HepG2 (cell line): ENCODE data around the gene ATG16L2. TPM values are rescaled to one million over a fixed set of nuclear protein-coding genes. Genes with fewer than 3 reads are reported as not detected.

ENCODE experiments used
- ATAC-seq: fragments of 200-7000 bp; cut with Tn5 transposase; 3 replicates; pipeline ENCODE4 v1.9.1; 2020; ENCODE audit warnings: mild to moderate bottlenecking, moderate library complexity
- Bru-seq: library from RNA; stranded (reverse); fragments of 400-500 nt; gene quantifications from one replicate; lab custom pipeline; 2021; lab: Mats Ljungman, UMichigan
- BruChase-seq, 2 experiments: library from RNA; stranded (reverse); fragments of 400-500 nt; gene quantifications; one replicate each; lab custom pipeline; 2021; lab: Mats Ljungman, UMichigan
- BruUV-seq: library from RNA; stranded (reverse); fragments of 400-500 nt; replicated peaks from 2 replicates; lab custom pipeline; 2021; lab: Mats Ljungman, UMichigan
- CTCF ChIA-PET: fragments of 300-600 bp; formaldehyde crosslinking; extraction: SDS; loops from one replicate; lab custom pipeline; 2021; ENCODE audit warnings: low total read pairs, inconsistent platforms, low intra/inter-chr PET ratio; lab: Yijun Ruan, JAX
- POLR2A ChIA-PET: fragments of 350-600 bp; sonication (Branson Sonifier 250); formaldehyde crosslinking; loops from one replicate; lab custom pipeline; 2020; ENCODE audit warnings: antibody characterized with exemption, inconsistent platforms; lab: Yijun Ruan, JAX
- DNase-seq: peaks from one replicate; pipeline ENCODE4 v3.0.0-alpha.2; 2015; ENCODE audit warnings: low spot score
- FAIRE-seq: peaks from 3 replicates; lab custom pipeline; 2011; peaks lifted over from hg19 to GRCh38; lab: Jason Lieb, UNC
- H2AFZ ChIP-seq: one replicate; pipeline ENCODE4 v1.6.1; 2011; ENCODE audit warnings: low read length, inconsistent platforms
- H3K27ac ChIP-seq: fragments of 300-600 bp; 3 replicates; pipeline ENCODE4 v1.8.0; 2011; ENCODE audit warnings: mixed run types, mild to moderate bottlenecking, mixed read lengths, low read length, inconsistent platforms; ENCODE audit not compliant: insufficient read depth; ENCODE audit errors: extremely low read length
- H3K27me3 ChIP-seq, 2 experiments: fragments of 200-600 bp in 1 of 2; 2 replicates in 1 of 2; 3 replicates in 1 of 2; pipeline versions ENCODE4 v1.6.0 to v1.8.0; 2011; ENCODE audit warnings: low read length in 2 of 2, mild to moderate bottlenecking in 2 of 2, moderate library complexity in 2 of 2, inconsistent platforms in 1 of 2; ENCODE audit not compliant: insufficient read depth in 2 of 2, control insufficient read depth in 1 of 2
- H3K36me3 ChIP-seq, 2 experiments: fragments of 200-600 bp in 1 of 2; replicated peaks in 1 of 2; 2 replicates in 1 of 2; 3 replicates in 1 of 2; pipeline versions ENCODE4 v1.5.1 to v1.8.0; 2011; ENCODE audit warnings: low read length in 2 of 2, inconsistent platforms in 1 of 2; ENCODE audit not compliant: insufficient read depth in 2 of 2, control insufficient read depth in 1 of 2
- H3K4me1 ChIP-seq: 2 replicates; pipeline ENCODE4 v1.5.1; 2012; ENCODE audit warnings: low read length, inconsistent platforms; ENCODE audit not compliant: insufficient read depth
- H3K4me2 ChIP-seq: 2 replicates; pipeline ENCODE4 v1.6.0; 2011; ENCODE audit warnings: low read depth, low read length, inconsistent platforms
- H3K4me3 ChIP-seq, 3 experiments: fragments of 200-600 bp in 1 of 3; sonication (generic), shearing (Covaris generic) in 1 of 3; replicated peaks in 1 of 3; 2 replicates each; pipeline ENCODE4 v1.5.1; 2011 to 2016; ENCODE audit warnings: low read length in 3 of 3, inconsistent platforms in 2 of 3, low read depth in 2 of 3, mild to moderate bottlenecking in 2 of 3, control low read depth in 1 of 3, mixed read lengths in 1 of 3; ENCODE audit not compliant: insufficient read depth in 1 of 3
- H3K79me2 ChIP-seq: one replicate; pipeline ENCODE4 v1.6.1; 2011; ENCODE audit warnings: low read length, inconsistent platforms; ENCODE audit not compliant: insufficient read depth
- H3K9ac ChIP-seq: 2 replicates; pipeline ENCODE4 v1.6.0; 2011; ENCODE audit warnings: mild to moderate bottlenecking, low read depth, low read length, inconsistent platforms; ENCODE audit not compliant: insufficient read depth
- H3K9me3 ChIP-seq: 2 replicates; pipeline ENCODE4 v1.5.1; 2012; ENCODE audit warnings: mild to moderate bottlenecking, low read length
- H4K20me1 ChIP-seq: 2 replicates; pipeline ENCODE4 v1.6.0; 2011; ENCODE audit warnings: inconsistent platforms, mild to moderate bottlenecking, low read length, moderate library complexity; ENCODE audit not compliant: insufficient read depth
- BATF2 ChIP-seq: sonication (generic); formaldehyde crosslinking; IDR thresholded peaks from 2 replicates; pipeline ENCODE4 v1.8.0; 2022; ENCODE audit warnings: mild to moderate bottlenecking, missing genetic modification reagents, moderate library complexity
- CERS6 ChIP-seq: sonication (generic); formaldehyde crosslinking; IDR thresholded peaks from 2 replicates; pipeline ENCODE4 v1.5.0; 2020; ENCODE audit warnings: missing genetic modification reagents
- ELF3 ChIP-seq: IDR thresholded peaks from 2 replicates; pipeline ENCODE4 v1.6.1; 2016; ENCODE audit warnings: missing genetic modification reagents, missing compliant biosample characterization
- GATAD1 ChIP-seq: IDR thresholded peaks from 2 replicates; pipeline ENCODE4 v1.6.1; 2016; ENCODE audit warnings: missing genetic modification reagents, missing compliant biosample characterization
- GATAD2A ChIP-seq: IDR thresholded peaks from 2 replicates; pipeline ENCODE4 v1.6.1; 2016
- KMT2A ChIP-seq: sonication (generic); formaldehyde crosslinking; IDR thresholded peaks from 2 replicates; pipeline ENCODE4 v1.4.0; 2020; ENCODE audit warnings: missing genetic modification reagents
- MIXL1 ChIP-seq: IDR thresholded peaks from 2 replicates; pipeline ENCODE4 v1.6.1; 2016
- NFIC ChIP-seq: IDR thresholded peaks from 2 replicates; pipeline ENCODE4 v1.6.1; 2012; ENCODE audit warnings: mild to moderate bottlenecking, low read length, inconsistent platforms
- NFRKB ChIP-seq: fragments of 450-650 bp; IDR thresholded peaks from 2 replicates; pipeline ENCODE4 v1.6.1; 2017
- POLR2A ChIP-seq, 2 experiments: IDR thresholded peaks; 2 replicates each; pipeline ENCODE4 v1.6.1; 2011; ENCODE audit warnings: low read depth in 2 of 2, low read length in 2 of 2, mild to moderate bottlenecking in 1 of 2, moderate library complexity in 1 of 2; ENCODE audit not compliant: insufficient read depth in 1 of 2
- RBM22 ChIP-seq: fragments of 200-400 bp; formaldehyde crosslinking; optimal IDR thresholded peaks from 2 replicates; pipeline ENCODE3; 2017; ENCODE audit warnings: mild to moderate bottlenecking, low read length, moderate library complexity
- SOX5 ChIP-seq: IDR thresholded peaks from 2 replicates; pipeline ENCODE4 v1.6.1; 2016; ENCODE audit warnings: borderline replicate concordance
- SSRP1 ChIP-seq: IDR thresholded peaks from 2 replicates; pipeline ENCODE4 v1.6.1; 2016; ENCODE audit warnings: control low read depth
- TAF1 ChIP-seq: sonication (generic); formaldehyde crosslinking; IDR thresholded peaks from 2 replicates; pipeline ENCODE4 v1.4.0; 2020; ENCODE audit warnings: missing genetic modification reagents
- U2AF2 ChIP-seq: fragments of 200-400 bp; formaldehyde crosslinking; IDR thresholded peaks from 2 replicates; pipeline ENCODE4 v1.6.1; 2017; ENCODE audit warnings: low read depth, mild to moderate bottlenecking, low read length
- ZNF232 ChIP-seq: sonication (generic); formaldehyde crosslinking; IDR thresholded peaks from 2 replicates; pipeline ENCODE4 v1.4.0; 2020; ENCODE audit warnings: missing genetic modification reagents, borderline replicate concordance
- ZNF263 ChIP-seq: sonication (generic); formaldehyde crosslinking; IDR thresholded peaks from 2 replicates; pipeline ENCODE4 v1.4.0; 2020; ENCODE audit warnings: missing genetic modification reagents
- ZNF292 ChIP-seq: sonication (generic); formaldehyde crosslinking; IDR thresholded peaks from 2 replicates; pipeline ENCODE4 v1.8.1; 2022; ENCODE audit warnings: mild to moderate bottlenecking, low read depth, missing genetic modification reagents, borderline replicate concordance
- ZNF709 ChIP-seq: sonication (generic); formaldehyde crosslinking; IDR thresholded peaks from 2 replicates; pipeline ENCODE4 v1.5.0; 2020; ENCODE audit warnings: mild to moderate bottlenecking, missing genetic modification reagents
- WGBS: methylation state at CpG from one replicate; pipeline ENCODE4 v1.1.6; 2017; ENCODE audit warnings: low lambda C conversion rate; 5-methylcytosine and 5-hydroxymethylcytosine counted together
- in situ Hi-C: cut with HindIII; loops from 2 replicates; pipeline ENCODE4 v1.10.0; 2017; ENCODE audit warnings: low pct_unique_long_range_greater_than_20kb; ENCODE audit not compliant: extremely low pct_ligation_motif_present
- intact Hi-C: fragments of 100-400 bp; cut with micrococcal nuclease; formaldehyde crosslinking; loops from one replicate; pipeline ENCODE4 v1.10.0; 2022; ENCODE audit not compliant: unreplicated experiment
- long read RNA-seq, 2 experiments: library from RNA in 1 of 2; library from polyadenylated mRNA in 1 of 2; stranded (forward) in 1 of 2; unstranded in 1 of 2; transcript quantifications; one replicate each; pipeline ENCODE4 v2.0.0, GENCODE V29; 2019 to 2022
- polyA minus RNA-seq, 3 experiments: library from RNA; depleted of rRNA, polyadenylated mRNA; stranded (reverse); fragments of >200 nt; gene quantifications; 2 replicates each; pipeline ENCODE4 v1.2.3, GENCODE V29; 2011; ENCODE audit warnings: low replicate concordance in 1 of 3
- polyA plus RNA-seq, 8 experiments: library from polyadenylated mRNA; depleted of rRNA in 3 of 8; stranded (reverse) in 7 of 8; unstranded in 1 of 8; fragments of >200 nt; fragmentation: Illumina TruSeq in 4 of 8; extraction: Trizol in 4 of 8; gene quantifications; 2 replicates each; pipeline versions ENCODE4 v1.2.1 to v1.2.3, GENCODE V29; 2011 to 2016; ENCODE audit warnings: low read depth in 4 of 8, missing spikeins in 1 of 8, mixed read lengths in 1 of 8; ENCODE audit not compliant: insufficient read depth in 1 of 8
- total RNA-seq, 5 experiments: library from RNA; depleted of rRNA; stranded (reverse); fragments of >200 nt; fragmentation: Illumina TruSeq; extraction: Trizol; gene quantifications; 2 replicates each; pipeline ENCODE4 v1.2.3, GENCODE V29; 2016; ENCODE audit warnings: low read depth in 1 of 5

Gene ATG16L2
- total RNA-seq (2016; rRNA removed; fragmentation: Illumina TruSeq; extraction: Trizol) (0.79 and 6.2 TPM in 2 replicates), polyA plus RNA-seq (2011; rRNA removed) (14.8 and 19.3 TPM in 2 replicates), polyA minus RNA-seq (2011; rRNA and poly(A)+ RNA removed; ENCODE audit: low replicate concordance) (9.4 and 19.0 TPM in 2 replicates), Bru-seq, nascent RNA (percentile 42 among the genes with signal in this experiment), BruChase-seq, experiment 1, labeled RNA remaining after a 6-hour chase (percentile 31 among the genes with signal in this experiment), BruChase-seq, experiment 2, labeled RNA remaining after a 2-hour chase (percentile 36 among the genes with signal in this experiment)
- total RNA-seq (2016; cell fraction: cytosol; rRNA removed; fragmentation: Illumina TruSeq; extraction: Trizol; ENCODE audit: low read depth), result 0.71 and 1.1 TPM in 2 replicates
- 0.88 and 6.5 TPM in 2 replicates for total RNA-seq (2016; cell fraction: insoluble cytoplasmic fraction; rRNA removed; fragmentation: Illumina TruSeq; extraction: Trizol)
- 0.93 and 2.4 TPM in 2 replicates for total RNA-seq (2016; cell fraction: membrane; rRNA removed; fragmentation: Illumina TruSeq; extraction: Trizol)
- total RNA-seq (2016; cell fraction: nucleus; rRNA removed; fragmentation: Illumina TruSeq; extraction: Trizol), result 11.6 and 12.0 TPM in 2 replicates
- 2.1 and 3.0 TPM in 2 replicates for polyA plus RNA-seq (2011; cell fraction: cytosol; rRNA removed)
- 251 and 263 TPM in 2 replicates for polyA plus RNA-seq (2011; cell fraction: nucleus; rRNA removed)
- polyA plus RNA-seq (2012), result 8.2 and 9.1 TPM in 2 replicates
- polyA plus RNA-seq (2016; cell fraction: cytosol; fragmentation: Illumina TruSeq; extraction: Trizol; ENCODE audit: low read depth), result 0.28 and 0.58 TPM in 2 replicates
- 0.75 and 1.2 TPM in 2 replicates for polyA plus RNA-seq (2016; cell fraction: insoluble cytoplasmic fraction; fragmentation: Illumina TruSeq; extraction: Trizol; ENCODE audit: low read depth)
- 0.56 and 0.72 TPM in 2 replicates for polyA plus RNA-seq (2016; cell fraction: membrane; fragmentation: Illumina TruSeq; extraction: Trizol; ENCODE audit: low read depth)
- polyA plus RNA-seq (2016; cell fraction: nucleus; fragmentation: Illumina TruSeq; extraction: Trizol; ENCODE audit: insufficient read depth, low read depth), result 31.9 and 32.0 TPM in 2 replicates
- 0.69 and 0.97 TPM in 2 replicates for polyA minus RNA-seq (2011; cell fraction: cytosol; rRNA and poly(A)+ RNA removed)
- polyA minus RNA-seq (2011; cell fraction: nucleus; rRNA and poly(A)+ RNA removed), result 25.1 and 27.8 TPM in 2 replicates
- long read RNA-seq, experiment 1, partial matches to known transcripts, result 0 of 3 reads
- long read RNA-seq, experiment 1, other reads (novel, unspliced or antisense), result 2 of 3 reads
- long read RNA-seq, experiment 2, result 0 reads

GRCh38 chr11:72814286-72815109 is at the start of gene ATG16L2:
Gene ATG16L2 (plus strand): TSS chr11:72814411. CDS start chr11:72814446, 35 bp downstream.
- Histone ChIP-seq H3K27ac (peak within 1 kb of the TSS; percentile 94), H3K4me3 (peak within 1 kb of the TSS; percentile 73 to 90 (median 82)), H3K9me3 (no peaks in the 10 kb centered on the region), H3K9ac (peak within 1 kb of the TSS; percentile 91), H3K79me2 (peaks cover 20% of the 10 kb centered on the region), H3K36me3 (peaks cover 0 to 2% of the 10 kb centered on the region in 2 experiments; a peak in 2 of 5 replicates), H3K27me3 (no peaks in the 10 kb centered on the region; a peak in 1 of 5 replicates), H3K4me2 (peak within 1 kb of the TSS; percentile 99), H2AFZ (peak within 1 kb of the TSS; percentile 44), H3K4me1 (peaks cover 37% of the 10 kb centered on the region), H4K20me1 (no peaks in the 10 kb centered on the region)
- ATAC-seq, result peak; percentile 83
- intact Hi-C loops (no loop called here), in situ Hi-C loops (no loop called here)
- 0% methylated on average over 2 of the region's 75 CpGs for WGBS
- no peak for FAIRE-seq
- ChIA-PET CTCF (interaction anchor here (3.6 kb wide), 1 partner anchor 89 kb away, joined by 25 read pairs; no protein-coding TSS in a partner anchor), POLR2A (interaction anchor here (1.5 kb wide), 1 partner anchor 14 kb away, joined by 3 read pairs; no protein-coding TSS in a partner anchor)
- BruUV-seq, result TSS peak; percentile 56
- DNase-seq, result peak; percentile 64
- TF ChIP-seq ZNF292, result 0 out of 2 replicates have a peak, but pooled peaks have one; percentile 21
- TF ChIP-seq MIXL1 (CRISPR knock-in tag), result no peak
- TF ChIP-seq SSRP1, result no peak
- TF ChIP-seq BATF2 (CRISPR knock-in tag), result no peak
- TF ChIP-seq POLR2A (IDR thresholded peaks at IDR 0.05; ENCODE audit: insufficient read depth in 1 of 2, low read depth in 2 of 2, low read length in 2 of 2), result peak; percentile 70 to 78
- TF ChIP-seq RBM22, result no peak
- TF ChIP-seq U2AF2, result no peak
- TF ChIP-seq NFRKB, result no peak
- 0 out of 2 replicates have a peak, but pooled peaks have one; percentile 9 for TF ChIP-seq ELF3 (CRISPR knock-in tag)
- no peak for TF ChIP-seq ZNF709
- TF ChIP-seq CERS6 (CRISPR knock-in tag), result no peak
- TF ChIP-seq SOX5 (CRISPR knock-in tag), result no peak
- TF ChIP-seq GATAD2A (CRISPR knock-in tag), result peak; percentile 29; the same call in 1 of the 2 replicates
- peak; percentile 14; the same call in 1 of the 2 replicates for TF ChIP-seq GATAD1 (CRISPR knock-in tag)
- TF ChIP-seq ZNF232 (CRISPR knock-in tag), result 0 out of 2 replicates have a peak, but pooled peaks have one; percentile 36
- TF ChIP-seq KMT2A (CRISPR knock-in tag), result peak; percentile 25; the same call in 1 of the 2 replicates
- no peak; the same call in 1 of the 2 replicates for TF ChIP-seq ZNF263 (CRISPR knock-in tag)
- peak; percentile 42; the same call in 1 of the 2 replicates for TF ChIP-seq TAF1
- TF ChIP-seq NFIC, result no peak
